ENCODE data around the gene WDR53. TPM values are rescaled to one million over a fixed set of nuclear protein-coding genes. Genes with fewer than 3 reads are reported as not detected.
"Not testable (repeated sequence)": the region's sequence is repeated elsewhere in the genome, so short reads cannot be mapped to it uniquely, and the experiment has no call there.

The WDR53 gene
- total RNA-seq, 1 donor from 2014 or later = 9.5 TPM

GRCh38 chr3:196600359-196600758 lies 32.0 kb upstream of the WDR53 start:
- Histone ChIP-seq H3K9me3 (no peaks in the 10 kb centered on the region), H3K4me3 (no peak overlapping the region), H3K27ac (no peak overlapping the region), H3K36me3 (no peaks in the 10 kb centered on the region), H3K4me1 (no peaks in the 10 kb centered on the region), H3K27me3 (ENCODE audit: low read depth) (no peaks in the 10 kb centered on the region)
- intact Hi-C loops (cut with DNase I) = no loop called here
- DNase-seq (no peak), ATAC-seq (no peak)
- no peak for TF ChIP-seq CTCF (IDR thresholded peaks at IDR 0.05)

- Histone ChIP-seq H3K27ac (no peak overlapping the region), H3K4me3 (no peak overlapping the region), H3K27me3 (ENCODE audit: low read depth) (no peaks in the 10 kb centered on the region), H3K9me3 (no peaks in the 10 kb centered on the region), H3K4me1 (no peaks in the 10 kb centered on the region), H3K36me3 (no peaks in the 10 kb centered on the region)
- no peak for ATAC-seq
- DNase-seq = no peak
- intact Hi-C loops (cut with DNase I) = no loop called here
- no peak for TF ChIP-seq CTCF (IDR thresholded peaks at IDR 0.05)
Observed at GRCh38 chr3:196599734-196600128, 31.4 kb upstream of the WDR53 start.

- H3K4me3 ChIP-seq = peak overlapping the region; percentile 17
- H3K27me3 ChIP-seq (ENCODE audit: low read depth); H3K9me3 ChIP-seq; H3K4me1 ChIP-seq; intact Hi-C loops (cut with DNase I); ATAC-seq; H3K27ac ChIP-seq; DNase-seq; H3K36me3 ChIP-seq: not testable (repeated sequence)
Observed at GRCh38 chr3:196597971-196598733, 29.8 kb upstream of the WDR53 start.

- no peak overlapping the region for H3K4me3 ChIP-seq
- H3K36me3 ChIP-seq = no peaks in the 10 kb centered on the region
- no peak for ATAC-seq
- H3K27me3 ChIP-seq (ENCODE audit: low read depth) = no peaks in the 10 kb centered on the region
- intact Hi-C loops (cut with DNase I) = no loop called here
- no peak overlapping the region for H3K27ac ChIP-seq
- TF ChIP-seq CTCF (IDR thresholded peaks at IDR 0.05) = no peak
- no peak for DNase-seq
- H3K9me3 ChIP-seq = no peaks in the 10 kb centered on the region
- no peaks in the 10 kb centered on the region for H3K4me1 ChIP-seq
Observed at GRCh38 chr3:196596355-196596754, 28.0 kb upstream of the WDR53 start.

- intact Hi-C loops (cut with DNase I) = no loop called here
- H3K27ac ChIP-seq = no peak overlapping the region
- H3K4me3 ChIP-seq = no peak overlapping the region
- no peak for TF ChIP-seq CTCF (IDR thresholded peaks at IDR 0.05)
- H3K36me3 ChIP-seq = peaks cover 23% of the 10 kb centered on the region
- H3K9me3 ChIP-seq = no peaks in the 10 kb centered on the region
- ATAC-seq = no peak
- no peak for DNase-seq
- no peaks in the 10 kb centered on the region for H3K4me1 ChIP-seq
- no peaks in the 10 kb centered on the region for H3K27me3 ChIP-seq (ENCODE audit: low read depth)
Observed at GRCh38 chr3:196590279-196590678, 21.9 kb upstream of the WDR53 start.

- H3K9me3 ChIP-seq = no peaks in the 10 kb centered on the region
- H3K36me3 ChIP-seq = peaks cover 55% of the 10 kb centered on the region
- no peak for ATAC-seq
Observed at GRCh38 chr3:196585044-196585757, 16.8 kb upstream of the WDR53 start.

More at GRCh38 chr3:196585044-196585757, 16.8 kb upstream of the WDR53 start:
- Histone ChIP-seq H3K4me1 (no peaks in the 10 kb centered on the region), H3K27ac (no peak overlapping the region), H3K27me3 (ENCODE audit: low read depth) (no peaks in the 10 kb centered on the region), H3K4me3 (no peak overlapping the region)
- no peak for DNase-seq
- intact Hi-C loops (cut with DNase I) = no loop called here
- TF ChIP-seq CTCF (IDR thresholded peaks at IDR 0.05) = no peak

Data from lower lobe of right lung (tissue), 2 donors.